Measurements from ENCODE around the gene KRTAP10-10. TPM values are rescaled to one million over a fixed set of nuclear protein-coding genes. Genes with fewer than 3 reads are reported as not detected.
"Not testable (repeated sequence)": the region's sequence is repeated elsewhere in the genome, so short reads cannot be mapped to it uniquely, and the experiment has no call there.

The KRTAP10-10 gene
- total and polyA plus RNA-seq, 4 donors, result not detected

- DNase-seq (ENCODE audit: low spot score), result no peak
- WGBS, result 64% methylated on average over 14 of the region's 14 CpGs
- H3K27ac ChIP-seq (ENCODE audit: low read depth in 1 of 2, low read length in 2 of 2), result no peak overlapping the region
- no peak overlapping the region for H3K4me3 ChIP-seq (ENCODE audit: low read depth in 1 of 3, low read length in 3 of 3)
- no peak overlapping the region for H3K9ac ChIP-seq (ENCODE audit: low read depth in 1 of 2, low read length in 2 of 2)
- H3K9me3 ChIP-seq (ENCODE audit: control insufficient read depth in 4 of 4, low read length in 3 of 4), result peaks cover 0 to 11% (median 4%) of the 10 kb centered on the region in 4 donors
- H3K4me1 ChIP-seq (ENCODE audit: control insufficient read depth in 4 of 4, insufficient read depth in 4 of 4, low read length in 3 of 4), result no peaks in the 10 kb centered on the region
- H3K36me3 ChIP-seq (ENCODE audit: control insufficient read depth in 4 of 4, insufficient read depth in 3 of 4, low read depth in 1 of 4, low read length in 3 of 4), result no peaks in the 10 kb centered on the region
- no peaks in the 10 kb centered on the region for H3K27me3 ChIP-seq (ENCODE audit: control insufficient read depth in 4 of 4, insufficient read depth in 4 of 4, low read length in 3 of 4)
- no peak for TF ChIP-seq ATF3 (IDR thresholded peaks at IDR 0.05)
- no peak for TF ChIP-seq GABPA (IDR thresholded peaks at IDR 0.05 in 1 of 2, conservative IDR thresholded peaks at IDR 0.05 in 1 of 2)
- no peak for TF ChIP-seq TAF1 (conservative IDR thresholded peaks at IDR 0.05)
- no peak for TF ChIP-seq FOXA1 (IDR thresholded peaks at IDR 0.05)
Measured at GRCh38 chr21:44643741-44644310, 6.7 kb downstream of the KRTAP10-10 start.

GRCh38 chr21:44644878-44645277 is 7.7 kb downstream of the KRTAP10-10 start:
- Histone ChIP-seq H3K9me3 (ENCODE audit: control insufficient read depth in 4 of 4, low read length in 3 of 4) (peaks cover 0 to 11% (median 4%) of the 10 kb centered on the region in 4 donors), H3K4me1 (ENCODE audit: control insufficient read depth in 4 of 4, insufficient read depth in 4 of 4, low read length in 3 of 4) (no peaks in the 10 kb centered on the region), H3K27ac (ENCODE audit: low read depth in 1 of 2, low read length in 2 of 2) (no peak overlapping the region), H3K27me3 (ENCODE audit: control insufficient read depth in 4 of 4, insufficient read depth in 4 of 4, low read length in 3 of 4) (no peaks in the 10 kb centered on the region), H3K36me3 (ENCODE audit: control insufficient read depth in 4 of 4, insufficient read depth in 3 of 4, low read depth in 1 of 4, low read length in 3 of 4) (no peaks in the 10 kb centered on the region), H3K4me3 (ENCODE audit: low read depth in 1 of 3, low read length in 3 of 3) (no peak overlapping the region), H3K9ac (ENCODE audit: low read depth in 1 of 2, low read length in 2 of 2) (no peak overlapping the region)
- TF ChIP-seq ZBTB33 (IDR thresholded peaks at IDR 0.05), result no peak
- TF ChIP-seq HNF4A (conservative IDR thresholded peaks at IDR 0.05), result no peak
- no peak for TF ChIP-seq FOXA2 (IDR thresholded peaks at IDR 0.05)
- no peak for TF ChIP-seq SP1 (IDR thresholded peaks at IDR 0.05)
- no peak for TF ChIP-seq GABPA (IDR thresholded peaks at IDR 0.05 in 1 of 2, conservative IDR thresholded peaks at IDR 0.05 in 1 of 2)
- no peak for TF ChIP-seq ATF3 (IDR thresholded peaks at IDR 0.05)
- no peak for TF ChIP-seq YY1 (IDR thresholded peaks at IDR 0.05)
- no peak for TF ChIP-seq TAF1 (conservative IDR thresholded peaks at IDR 0.05)
- DNase-seq (ENCODE audit: low spot score), result no peak
- 42% methylated on average over 2 of the region's 2 CpGs for WGBS

GRCh38 chr21:44646366-44647221 is 9.4 kb downstream of the KRTAP10-10 start, which contains the start of gene KRTAP10-11:
Gene KRTAP10-11 (plus strand): TSS chr21:44646414. CDS start chr21:44646459, 45 bp downstream.
- not testable (repeated sequence) for H3K27ac ChIP-seq (ENCODE audit: low read depth in 1 of 2, low read length in 2 of 2); H3K9ac ChIP-seq (ENCODE audit: low read depth in 1 of 2, low read length in 2 of 2); H3K4me3 ChIP-seq (ENCODE audit: low read depth in 1 of 3, low read length in 3 of 3); H3K4me1 ChIP-seq (ENCODE audit: control insufficient read depth in 4 of 4, insufficient read depth in 4 of 4, low read length in 3 of 4); DNase-seq (ENCODE audit: low spot score); H3K36me3 ChIP-seq (ENCODE audit: control insufficient read depth in 4 of 4, insufficient read depth in 3 of 4, low read depth in 1 of 4, low read length in 3 of 4); H3K27me3 ChIP-seq (ENCODE audit: control insufficient read depth in 4 of 4, insufficient read depth in 4 of 4, low read length in 3 of 4)
- 76% methylated on average over 21 of the region's 21 CpGs for WGBS
- H3K9me3 ChIP-seq (ENCODE audit: control insufficient read depth in 4 of 4, low read length in 3 of 4), result peaks cover 0 to 11% (median 3%) of the 10 kb centered on the region in 4 donors

All from liver (tissue), 9 donors.